GM12873 (cell line): ENCODE measurements around the gene FREM1.

Experiments
- CTCF ChIP-seq: IDR thresholded peaks from 2 replicates; pipeline ENCODE4 v1.5.1; 2012; ENCODE audit warnings: low read depth, mild to moderate bottlenecking, moderate library complexity, low read length, control low read depth; ENCODE audit not compliant: insufficient read depth; ENCODE audit errors: missing control alignments

FREM1 gene

GRCh38 chr9:14778565-14778964, 131.7 kb downstream of the FREM1 start:
- no peak for TF ChIP-seq CTCF

- TF ChIP-seq CTCF, result no peak
Observed at GRCh38 chr9:14775917-14776316, 134.3 kb downstream of the FREM1 start.

GRCh38 chr9:14770592-14770991, 139.6 kb downstream of the FREM1 start:
- no peak for TF ChIP-seq CTCF

GRCh38 chr9:14769230-14769571, 141.0 kb downstream of the FREM1 start:
- peak; percentile 58 for TF ChIP-seq CTCF

GRCh38 chr9:14768405-14769229, 141.6 kb downstream of the FREM1 start:
- TF ChIP-seq CTCF, result peak; percentile 60

GRCh38 chr9:14766299-14766698, 143.9 kb downstream of the FREM1 start:
- no peak for TF ChIP-seq CTCF

GRCh38 chr9:14761584-14761983, 148.6 kb downstream of the FREM1 start:
- no peak for TF ChIP-seq CTCF
